Smooth muscle cell (in vitro differentiated cells): ENCODE results near the gene ENPP3. TPM values are rescaled to one million over a fixed set of nuclear protein-coding genes. Genes with fewer than 3 reads are reported as not detected.

ENCODE experiments used
- DNase-seq: peaks from one replicate; lab custom pipeline; 2025; ENCODE audit not compliant: unreplicated experiment; lab: John Stamatoyannopoulos, UW
- H2AFZ ChIP-seq: fragments of 200-600 bp; sonication (generic); 2 replicates; pipeline ENCODE4 v1.6.0; 2016; ENCODE audit warnings: antibody characterized with exemption, low read depth, mild to moderate bottlenecking
- H3F3A ChIP-seq: fragments of 200-600 bp; sonication (generic); 2 replicates; pipeline ENCODE4 v1.6.0; 2017; ENCODE audit warnings: antibody characterized with exemption, low read depth
- H3K27ac ChIP-seq: fragments of 200-600 bp; sonication (generic); 2 replicates; pipeline ENCODE4 v1.5.1; 2016; ENCODE audit warnings: low read depth, mild to moderate bottlenecking
- H3K27me3 ChIP-seq: fragments of 200-600 bp; sonication (generic); 2 replicates; pipeline ENCODE4 v1.6.1; 2016; ENCODE audit warnings: low read depth, mild to moderate bottlenecking
- H3K36me3 ChIP-seq: fragments of 200-600 bp; sonication (generic); 2 replicates; pipeline ENCODE4 v1.5.1; 2016; ENCODE audit warnings: low read depth
- H3K4me1 ChIP-seq: fragments of 200-600 bp; sonication (generic); 2 replicates; pipeline ENCODE4 v1.5.1; 2016; ENCODE audit warnings: low read depth
- H3K4me2 ChIP-seq: fragments of 200-600 bp; sonication (generic); 2 replicates; pipeline ENCODE4 v1.6.0; 2016; ENCODE audit warnings: mild to moderate bottlenecking
- H3K4me3 ChIP-seq: fragments of 200-600 bp; sonication (generic); 2 replicates; pipeline ENCODE4 v1.5.1; 2016; ENCODE audit warnings: mild to moderate bottlenecking
- H3K79me2 ChIP-seq: fragments of 200-600 bp; sonication (generic); 2 replicates; pipeline ENCODE4 v1.6.0; 2016; ENCODE audit warnings: low read depth, mild to moderate bottlenecking
- H3K9ac ChIP-seq: fragments of 200-600 bp; sonication (generic); 2 replicates; pipeline ENCODE4 v1.6.0; 2016; ENCODE audit warnings: low read depth
- H3K9me3 ChIP-seq: fragments of 200-600 bp; sonication (generic); replicated peaks from 2 replicates; pipeline ENCODE4 v1.5.1; 2016; ENCODE audit warnings: low read depth
- H4K20me1 ChIP-seq: fragments of 200-600 bp; sonication (generic); 2 replicates; pipeline ENCODE4 v1.6.0; 2016; ENCODE audit warnings: low read depth
- WGBS: methylation state at CpG from one replicate; pipeline ENCODE4 v1.1.7; 2016; ENCODE audit warnings: low lambda C conversion rate; 5-methylcytosine and 5-hydroxymethylcytosine counted together
- polyA plus RNA-seq: library from polyadenylated mRNA; unstranded; fragments of >200 nt; fragmentation: Nextera tagmentation; extraction: Ambion mirVana; gene quantifications from 2 replicates; pipeline ENCODE4 v1.2.1, GENCODE V29; 2016
- total RNA-seq: library from RNA; depleted of rRNA; stranded (reverse); fragments of >200 nt; gene quantifications from 2 replicates; pipeline ENCODE4 v1.2.3, GENCODE V29; 2014
- TF ChIP-seq, protein P1 (sequence below): fragments of 200-600 bp; sonication (generic); IDR thresholded peaks from 2 replicates; pipeline ENCODE4 v1.5.1; 2017; ENCODE audit warnings: borderline replicate concordance, mild to moderate bottlenecking, antibody characterized with exemption; ENCODE audit not compliant: insufficient read depth, poor library complexity, severe bottlenecking

ENPP3 gene
- total and polyA plus RNA-seq, 2 experiments from 2014 or later: 0.16 to 0.18 TPM

DNA sequence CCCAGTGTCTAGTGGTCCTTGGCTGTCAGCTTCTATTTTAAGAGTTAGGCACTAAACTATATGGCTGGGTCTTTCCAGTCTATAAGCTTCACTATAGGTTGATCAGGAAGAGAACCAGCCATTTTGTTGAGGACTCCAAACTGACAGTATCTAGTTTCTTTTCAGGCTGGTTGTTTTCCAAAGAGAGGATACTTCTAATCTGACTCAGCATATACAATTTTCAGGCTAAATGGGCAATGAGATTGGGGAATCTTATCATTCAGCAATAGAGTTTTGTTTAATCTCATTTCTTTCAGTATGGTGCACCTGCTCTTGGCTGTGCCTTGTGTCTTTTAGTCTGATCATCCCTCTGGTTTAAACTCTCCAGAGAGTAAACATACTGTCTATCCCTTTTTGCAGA, 94.1 kb downstream of the ENPP3 start:
- peak overlapping the region; percentile 91 for H3K27ac ChIP-seq
- no peak for DNase-seq
- H3F3A ChIP-seq: peaks cover 7% of the 10 kb centered on the region
- no peak overlapping the region for H2AFZ ChIP-seq
- TF ChIP-seq, protein P1, sequence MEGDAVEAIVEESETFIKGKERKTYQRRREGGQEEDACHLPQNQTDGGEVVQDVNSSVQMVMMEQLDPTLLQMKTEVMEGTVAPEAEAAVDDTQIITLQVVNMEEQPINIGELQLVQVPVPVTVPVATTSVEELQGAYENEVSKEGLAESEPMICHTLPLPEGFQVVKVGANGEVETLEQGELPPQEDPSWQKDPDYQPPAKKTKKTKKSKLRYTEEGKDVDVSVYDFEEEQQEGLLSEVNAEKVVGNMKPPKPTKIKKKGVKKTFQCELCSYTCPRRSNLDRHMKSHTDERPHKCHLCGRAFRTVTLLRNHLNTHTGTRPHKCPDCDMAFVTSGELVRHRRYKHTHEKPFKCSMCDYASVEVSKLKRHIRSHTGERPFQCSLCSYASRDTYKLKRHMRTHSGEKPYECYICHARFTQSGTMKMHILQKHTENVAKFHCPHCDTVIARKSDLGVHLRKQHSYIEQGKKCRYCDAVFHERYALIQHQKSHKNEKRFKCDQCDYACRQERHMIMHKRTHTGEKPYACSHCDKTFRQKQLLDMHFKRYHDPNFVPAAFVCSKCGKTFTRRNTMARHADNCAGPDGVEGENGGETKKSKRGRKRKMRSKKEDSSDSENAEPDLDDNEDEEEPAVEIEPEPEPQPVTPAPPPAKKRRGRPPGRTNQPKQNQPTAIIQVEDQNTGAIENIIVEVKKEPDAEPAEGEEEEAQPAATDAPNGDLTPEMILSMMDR: no peak
- H3K79me2 ChIP-seq: no peaks in the 10 kb centered on the region
- no peaks in the 10 kb centered on the region for H4K20me1 ChIP-seq
- no peak overlapping the region for H3K4me3 ChIP-seq
- H3K4me2 ChIP-seq: no peak overlapping the region
- H3K9me3 ChIP-seq: no peaks in the 10 kb centered on the region
- no peaks in the 10 kb centered on the region for H3K27me3 ChIP-seq
- no peak overlapping the region for H3K9ac ChIP-seq
- peaks cover 7% of the 10 kb centered on the region for H3K4me1 ChIP-seq
- no peaks in the 10 kb centered on the region for H3K36me3 ChIP-seq

GRCh38 chr6:131733376-131734016, 96.4 kb downstream of the ENPP3 start:
- Histone ChIP-seq H4K20me1 (no peaks in the 10 kb centered on the region), H3K36me3 (no peaks in the 10 kb centered on the region), H3K4me1 (peaks cover 14% of the 10 kb centered on the region), H3K4me3 (no peak overlapping the region), H3K9me3 (no peaks in the 10 kb centered on the region), H3K27me3 (no peaks in the 10 kb centered on the region), H3K9ac (peak overlapping the region; percentile 51), H2AFZ (no peak overlapping the region), H3K27ac (peak overlapping the region; percentile 92), H3F3A (peaks cover 3% of the 10 kb centered on the region), H3K4me2 (peak overlapping the region; percentile 63), H3K79me2 (no peaks in the 10 kb centered on the region)
- 36% methylated on average over 9 of the region's 9 CpGs for WGBS
- TF ChIP-seq, protein P1: no peak
- DNase-seq: no peak

GRCh38 chr6:131736003-131736596, 99.0 kb downstream of the ENPP3 start:
- TF ChIP-seq, protein P1: no peak
- Histone ChIP-seq H3K4me2 (peak overlapping the region; percentile 70), H4K20me1 (no peaks in the 10 kb centered on the region), H3K9me3 (no peaks in the 10 kb centered on the region), H3K9ac (no peak overlapping the region), H3F3A (no peaks in the 10 kb centered on the region), H3K27ac (peak overlapping the region; percentile 92), H2AFZ (peak overlapping the region; percentile 51), H3K4me3 (no peak overlapping the region), H3K4me1 (peaks cover 7% of the 10 kb centered on the region), H3K27me3 (no peaks in the 10 kb centered on the region), H3K79me2 (no peaks in the 10 kb centered on the region), H3K36me3 (no peaks in the 10 kb centered on the region)
- no peak for DNase-seq
- 59% methylated on average over 9 of the region's 9 CpGs for WGBS

GRCh38 chr6:131736811-131737210, 99.7 kb downstream of the ENPP3 start:
- DNase-seq: no peak
- H3K4me1 ChIP-seq: peaks cover 7% of the 10 kb centered on the region
- H2AFZ ChIP-seq: peak overlapping the region; percentile 51
- no peaks in the 10 kb centered on the region for H3K27me3 ChIP-seq
- H3K36me3 ChIP-seq: no peaks in the 10 kb centered on the region
- H4K20me1 ChIP-seq: no peaks in the 10 kb centered on the region
- no peaks in the 10 kb centered on the region for H3K79me2 ChIP-seq
- 20% methylated on average over 1 of the region's 1 CpG for WGBS
- peak overlapping the region; percentile 92 for H3K27ac ChIP-seq
- no peaks in the 10 kb centered on the region for H3K9me3 ChIP-seq
- H3K9ac ChIP-seq: no peak overlapping the region
- H3K4me3 ChIP-seq: no peak overlapping the region
- H3F3A ChIP-seq: no peaks in the 10 kb centered on the region
- peak overlapping the region; percentile 70 for H3K4me2 ChIP-seq
- TF ChIP-seq, protein P1: no peak
